Esophagus squamous epithelium (tissue), 5 donors: ENCODE measurements around the gene ATP5PD. TPM values are rescaled to one million over a fixed set of nuclear protein-coding genes. Genes with fewer than 3 reads are reported as not detected.
"Not testable (repeated sequence)": the region's sequence is repeated elsewhere in the genome, so short reads cannot be mapped to it uniquely, and the experiment has no call there.

Experiments
- DNase-seq: peaks from one replicate; lab custom pipeline; 2025; lab: John Stamatoyannopoulos, UW
- H3K27ac ChIP-seq, 4 donors: fragments of 200-600 bp; sonication (generic); one replicate each; pipeline ENCODE4 v1.5.1; 2016 to 2019; ENCODE audit warnings: mild to moderate bottlenecking in 1 of 4
- H3K27me3 ChIP-seq, 4 donors: fragments of 200-600 bp; sonication (generic); 1 replicate in 3 of 4; 2 replicates in 1 of 4; pipeline versions ENCODE4 v1.5.1 to v1.6.0; 2017 to 2021; ENCODE audit warnings: antibody characterized with exemption in 1 of 4
- H3K36me3 ChIP-seq, 3 donors: fragments of 200-600 bp; sonication (generic); one replicate each; pipeline ENCODE4 v1.5.1; 2016 to 2019
- H3K4me1 ChIP-seq, 3 donors: fragments of 200-600 bp; sonication (generic); one replicate each; pipeline ENCODE4 v1.5.1; 2017 to 2019
- H3K4me3 ChIP-seq, 4 donors: fragments of 200-600 bp; sonication (generic); 1 replicate in 3 of 4; 2 replicates in 1 of 4; pipeline ENCODE4 v1.5.1; 2016 to 2019; ENCODE audit warnings: mild to moderate bottlenecking in 2 of 4, moderate library complexity in 1 of 4
- H3K9me3 ChIP-seq, 3 donors: fragments of 200-600 bp; sonication (generic); one replicate each; pipeline ENCODE4 v1.5.1; 2016 to 2019
- POLR2A ChIP-seq, 4 donors: fragments of 450-650 bp; IDR thresholded peaks; one replicate each; pipeline ENCODE4 v1.6.1; 2017; ENCODE audit warnings: antibody characterized with exemption in 4 of 4, mild to moderate bottlenecking in 4 of 4, moderate library complexity in 3 of 4
- WGBS, 2 donors: methylation state at CpG; one replicate each; pipeline ENCODE4 v1.1.5; 2018; 5-methylcytosine and 5-hydroxymethylcytosine counted together
- intact Hi-C: fragments of 100-400 bp; cut with DNase I; formaldehyde crosslinking; loops from one replicate; pipeline ENCODE4 v1.15.0; 2022
- total RNA-seq, 4 donors: library from RNA; depleted of rRNA; stranded (reverse); fragments of >200 nt; gene quantifications; one replicate each; pipeline ENCODE4 v1.1.0, GENCODE V29; 2016
- TF ChIP-seq, protein P1 (sequence below), 6 experiments: fragments of 450-650 bp in 4 of 6; fragments of 200-600 bp in 2 of 6; sonication (generic) in 2 of 6; IDR thresholded peaks; one replicate each; pipeline ENCODE4 v1.5.1; 2016 to 2019; ENCODE audit warnings: antibody characterized with exemption in 6 of 6, mild to moderate bottlenecking in 4 of 6, moderate library complexity in 4 of 6
- donor health status: DM: yes; HTN: yes; CAD: no.

The ATP5PD gene
- total RNA-seq, 4 donors from 2014 or later: 252 to 300 (median 277) TPM

DNA sequence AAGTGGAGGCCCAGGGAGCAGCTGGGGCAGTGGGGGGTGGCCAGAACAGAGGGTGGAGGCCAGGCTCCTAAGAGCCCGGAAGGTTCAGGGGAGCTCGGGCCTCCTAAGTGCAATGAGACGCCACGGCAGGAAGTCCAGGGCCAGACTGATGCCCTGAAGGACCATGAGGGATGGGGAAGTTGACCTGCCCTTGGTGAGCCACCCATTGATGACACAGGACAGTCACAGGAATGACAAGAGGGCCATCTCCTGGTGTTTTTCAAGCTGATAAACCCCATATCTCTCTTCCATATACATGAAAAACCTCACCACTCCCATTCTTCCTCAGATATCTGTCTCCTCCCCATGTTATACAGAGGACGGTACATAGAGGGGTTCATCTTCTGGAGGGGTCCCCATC lies 40.1 kb downstream of the ATP5PD start:
- Histone ChIP-seq H3K36me3 (peaks cover 0 to 39% (median 19%) of the 10 kb centered on the region in 3 donors), H3K27me3 (no peaks in the 10 kb centered on the region), H3K27ac (no peak overlapping the region), H3K9me3 (no peaks in the 10 kb centered on the region), H3K4me3 (no peak overlapping the region), H3K4me1 (peaks cover 0 to 13% (median 0%) of the 10 kb centered on the region in 3 donors)
- intact Hi-C loops: no loop called here
- TF ChIP-seq POLR2A (IDR thresholded peaks at IDR 0.05): no peak
- TF ChIP-seq, protein P1, sequence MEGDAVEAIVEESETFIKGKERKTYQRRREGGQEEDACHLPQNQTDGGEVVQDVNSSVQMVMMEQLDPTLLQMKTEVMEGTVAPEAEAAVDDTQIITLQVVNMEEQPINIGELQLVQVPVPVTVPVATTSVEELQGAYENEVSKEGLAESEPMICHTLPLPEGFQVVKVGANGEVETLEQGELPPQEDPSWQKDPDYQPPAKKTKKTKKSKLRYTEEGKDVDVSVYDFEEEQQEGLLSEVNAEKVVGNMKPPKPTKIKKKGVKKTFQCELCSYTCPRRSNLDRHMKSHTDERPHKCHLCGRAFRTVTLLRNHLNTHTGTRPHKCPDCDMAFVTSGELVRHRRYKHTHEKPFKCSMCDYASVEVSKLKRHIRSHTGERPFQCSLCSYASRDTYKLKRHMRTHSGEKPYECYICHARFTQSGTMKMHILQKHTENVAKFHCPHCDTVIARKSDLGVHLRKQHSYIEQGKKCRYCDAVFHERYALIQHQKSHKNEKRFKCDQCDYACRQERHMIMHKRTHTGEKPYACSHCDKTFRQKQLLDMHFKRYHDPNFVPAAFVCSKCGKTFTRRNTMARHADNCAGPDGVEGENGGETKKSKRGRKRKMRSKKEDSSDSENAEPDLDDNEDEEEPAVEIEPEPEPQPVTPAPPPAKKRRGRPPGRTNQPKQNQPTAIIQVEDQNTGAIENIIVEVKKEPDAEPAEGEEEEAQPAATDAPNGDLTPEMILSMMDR (IDR thresholded peaks at IDR 0.05): peak in 1 of 6 experiments; percentile 18
- WGBS, 2 donors: 82 to 93% methylated on average over 5 of the region's 5 CpGs
- no peak for DNase-seq

DNA sequence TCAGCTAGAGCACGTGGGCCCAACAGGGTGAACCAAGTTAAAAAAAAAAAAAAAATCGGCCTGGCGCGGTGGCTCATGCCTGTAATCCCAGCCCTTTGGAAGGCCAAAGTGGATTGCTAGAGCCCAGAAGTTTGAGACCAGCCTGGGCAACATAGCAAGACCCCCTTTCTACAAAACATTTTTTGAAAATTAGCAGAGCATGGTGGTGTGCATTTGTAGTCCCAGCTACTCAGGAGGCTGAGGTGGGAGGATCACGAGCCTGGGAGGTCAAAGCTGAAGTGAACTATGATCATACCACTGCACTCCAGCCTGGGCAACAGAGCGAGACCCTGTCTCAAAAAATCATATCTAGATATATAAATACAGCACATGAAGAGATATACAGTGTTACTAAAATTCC lies 40.7 kb downstream of the ATP5PD start:
- H3K4me1 ChIP-seq, H3K4me3 ChIP-seq, DNase-seq, H3K27ac ChIP-seq, H3K27me3 ChIP-seq, H3K9me3 ChIP-seq, intact Hi-C loops: not testable (repeated sequence)
- 87 to 97% methylated on average over 6 of the region's 6 CpGs for whole genome bisulfite sequencing, 2 donors
- peaks cover 0 to 45% (median 19%) of the 10 kb centered on the region in 3 donors for H3K36me3 ChIP-seq

DNA sequence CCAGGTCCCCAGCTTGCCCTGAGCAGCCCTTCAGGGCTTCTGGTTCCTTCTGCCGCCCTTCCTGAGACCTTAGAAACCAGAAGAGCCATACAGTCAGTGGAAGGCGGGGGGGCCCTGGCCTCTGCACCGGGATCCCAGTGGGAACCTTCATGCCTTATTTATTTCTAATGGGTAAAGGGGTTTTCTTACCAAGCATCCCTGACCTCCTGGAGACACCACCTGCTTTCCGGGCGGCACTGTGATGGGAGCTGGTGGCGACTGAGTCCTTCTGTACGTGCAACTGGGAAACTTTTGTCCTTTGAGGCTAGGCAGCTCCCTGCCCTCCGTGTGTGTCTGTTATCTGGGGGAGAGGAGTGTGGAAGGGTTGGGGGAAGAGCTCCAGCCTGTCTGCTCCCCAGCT lies 41.5 kb downstream of the ATP5PD start:
- Histone ChIP-seq H3K36me3 (peaks cover 0 to 49% (median 19%) of the 10 kb centered on the region in 3 donors), H3K9me3 (no peaks in the 10 kb centered on the region), H3K27me3 (no peaks in the 10 kb centered on the region), H3K4me1 (peaks cover 0 to 5% (median 0%) of the 10 kb centered on the region in 3 donors), H3K4me3 (no peak overlapping the region), H3K27ac (no peak overlapping the region)
- WGBS, 2 donors: 90 to 94% methylated on average over 4 to 8 of the region's 8 CpGs
- intact Hi-C loops: no loop called here
- no peak for DNase-seq
- TF ChIP-seq POLR2A (IDR thresholded peaks at IDR 0.05): no peak
- TF ChIP-seq, protein P1 (IDR thresholded peaks at IDR 0.05): no peak

DNA sequence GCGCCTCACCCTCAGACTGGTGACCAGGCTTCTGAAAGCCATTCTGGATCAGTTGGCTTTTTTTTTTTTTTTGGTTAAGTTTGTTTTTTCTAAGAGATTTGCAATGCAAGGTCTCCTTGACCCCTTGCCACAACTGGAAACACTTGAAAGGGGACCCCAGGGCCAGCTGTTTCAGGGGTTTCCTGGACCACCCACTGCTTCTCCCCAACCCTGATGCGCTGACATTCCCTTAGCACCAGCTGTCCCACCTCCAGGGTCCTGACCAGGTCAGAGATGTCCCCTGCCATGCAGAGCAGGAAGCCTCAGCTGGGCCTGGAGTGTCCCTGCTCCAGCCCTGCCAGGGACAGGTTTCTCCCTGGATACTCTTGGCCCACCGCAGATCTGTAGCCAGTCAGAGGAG lies 42.4 kb downstream of the ATP5PD start:
- Histone ChIP-seq H3K27me3 (no peaks in the 10 kb centered on the region), H3K9me3 (no peaks in the 10 kb centered on the region), H3K27ac (no peak overlapping the region), H3K4me1 (peaks cover 0 to 5% (median 0%) of the 10 kb centered on the region in 3 donors), H3K4me3 (no peak overlapping the region), H3K36me3 (peaks cover 0 to 53% (median 24%) of the 10 kb centered on the region in 3 donors)
- TF ChIP-seq POLR2A (IDR thresholded peaks at IDR 0.05): no peak
- TF ChIP-seq, protein P1 (IDR thresholded peaks at IDR 0.05): no peak
- 94 to 100% methylated on average over 1 to 2 of the region's 3 CpGs for WGBS, 2 donors
- DNase-seq: no peak
- intact Hi-C loops: no loop called here

DNA sequence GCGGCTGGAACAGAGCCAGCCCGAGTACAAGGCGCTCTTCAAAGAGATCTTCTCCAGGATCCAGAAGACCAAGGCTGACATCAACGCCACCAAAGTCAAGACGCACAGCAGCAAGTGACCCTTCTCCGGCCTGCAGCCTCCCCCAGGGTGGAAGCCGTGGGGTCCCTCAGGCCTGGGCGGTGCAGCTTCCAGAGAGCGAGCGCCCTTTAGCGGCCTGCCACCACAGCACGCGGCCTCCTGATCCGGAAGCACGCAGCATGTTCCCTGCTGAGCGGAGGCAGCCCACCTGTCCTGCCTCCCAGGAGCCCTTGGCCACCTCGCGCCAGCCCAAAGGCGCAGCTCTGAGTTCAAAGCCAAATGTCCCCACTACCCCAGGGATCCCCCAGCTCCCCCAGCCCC lies 42.8 kb downstream of the ATP5PD start:
- Histone ChIP-seq H3K36me3 (peaks cover 0 to 55% (median 24%) of the 10 kb centered on the region in 3 donors), H3K9me3 (no peaks in the 10 kb centered on the region), H3K27ac (no peak overlapping the region), H3K4me3 (no peak overlapping the region), H3K27me3 (no peaks in the 10 kb centered on the region), H3K4me1 (peaks cover 0 to 2% (median 0%) of the 10 kb centered on the region in 3 donors)
- 89 to 94% methylated on average over 4 to 12 of the region's 19 CpGs for WGBS, 2 donors
- intact Hi-C loops: no loop called here
- TF ChIP-seq, protein P1 (IDR thresholded peaks at IDR 0.05): no peak
- no peak for TF ChIP-seq POLR2A (IDR thresholded peaks at IDR 0.05)
- no peak for DNase-seq
